CD4-positive, alpha-beta T cell treated with Interleukin-6 for 4 hours (primary cell): Measurements from ENCODE around the gene MIF4GD.
A peak's percentile ranks its signal among the peaks of the same experiment; 100 is the strongest.
"Not testable (repeated sequence)": the region's sequence is repeated elsewhere in the genome, so short reads cannot be mapped to it uniquely, and the experiment has no call there.

Experiments
- DNase-seq: peaks from one replicate; pipeline ENCODE4 v3.0.0-alpha.2; 2020; ENCODE audit warnings: mixed read lengths

MIF4GD gene

GRCh38 chr17:75288359-75288758, 17.3 kb upstream of the MIF4GD start:
- no peak for DNase-seq

- DNase-seq, result no peak
Observed at GRCh38 chr17:75287221-75287620, 16.2 kb upstream of the MIF4GD start.

DNA sequence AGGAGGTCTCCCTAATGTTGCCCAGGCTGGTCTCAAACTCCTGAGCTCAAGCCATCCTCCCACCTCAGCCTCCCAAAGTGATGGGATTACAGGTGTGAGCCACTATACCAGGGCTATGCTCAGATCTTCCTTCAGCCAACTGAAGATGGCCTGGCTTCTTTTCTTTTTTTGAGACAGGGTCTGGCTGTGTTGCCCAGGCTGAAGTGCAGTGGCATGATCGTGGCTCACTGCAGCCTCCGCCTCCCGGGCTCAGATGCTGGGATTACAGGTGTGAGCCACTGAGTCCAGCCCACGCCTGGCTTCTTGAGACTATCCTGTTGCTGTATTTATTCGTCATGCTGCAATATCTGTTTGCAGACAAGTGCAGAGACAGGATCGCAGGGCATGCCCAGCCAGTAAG, 14.1 kb upstream of the MIF4GD start:
- no peak for DNase-seq

- not testable (repeated sequence) for DNase-seq
Observed at GRCh38 chr17:75280189-75280588, 9.2 kb upstream of the MIF4GD start.

DNA sequence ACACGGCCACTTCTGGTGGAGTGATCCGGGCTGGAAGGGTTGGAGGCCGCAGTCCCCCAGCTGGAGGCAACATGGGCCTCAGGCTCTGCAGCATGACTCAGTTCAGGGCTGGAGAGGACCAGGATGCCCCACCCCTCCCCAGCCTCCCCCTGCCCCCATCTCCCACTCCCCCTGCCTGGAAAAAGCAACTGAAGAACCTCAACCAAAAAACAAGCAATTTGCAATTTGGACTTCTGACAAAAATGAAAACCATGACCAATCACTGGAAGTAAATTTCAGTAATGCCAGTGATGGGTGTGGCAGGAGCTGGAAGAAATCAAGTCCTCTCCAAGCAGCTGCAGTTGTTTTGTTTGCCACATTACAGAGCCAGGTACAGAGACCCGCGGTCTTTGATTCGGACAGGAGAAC, 6.6 kb upstream of the MIF4GD start:
- no peak for DNase-seq

GRCh38 chr17:75273977-75274708, 3.1 kb upstream of the MIF4GD start:
- DNase-seq, result no peak

DNA sequence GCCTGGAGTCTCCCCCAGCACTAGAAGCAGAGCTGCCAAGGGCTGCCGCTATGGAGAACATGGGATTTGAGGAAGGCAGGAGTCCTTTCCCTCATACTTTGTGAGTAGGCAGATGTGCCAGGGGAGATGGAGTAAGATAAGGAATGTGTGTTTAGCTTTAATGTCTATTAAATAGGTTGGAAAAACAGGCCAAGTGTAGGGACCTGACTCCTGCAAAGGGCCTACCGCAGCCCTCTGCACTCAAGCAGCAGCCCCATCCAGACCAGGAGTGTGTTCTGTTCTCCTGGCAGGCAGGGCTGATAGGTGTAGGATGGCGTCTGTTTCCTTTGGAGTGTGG, 1.8 kb upstream of the MIF4GD start:
- DNase-seq, result no peak

DNA sequence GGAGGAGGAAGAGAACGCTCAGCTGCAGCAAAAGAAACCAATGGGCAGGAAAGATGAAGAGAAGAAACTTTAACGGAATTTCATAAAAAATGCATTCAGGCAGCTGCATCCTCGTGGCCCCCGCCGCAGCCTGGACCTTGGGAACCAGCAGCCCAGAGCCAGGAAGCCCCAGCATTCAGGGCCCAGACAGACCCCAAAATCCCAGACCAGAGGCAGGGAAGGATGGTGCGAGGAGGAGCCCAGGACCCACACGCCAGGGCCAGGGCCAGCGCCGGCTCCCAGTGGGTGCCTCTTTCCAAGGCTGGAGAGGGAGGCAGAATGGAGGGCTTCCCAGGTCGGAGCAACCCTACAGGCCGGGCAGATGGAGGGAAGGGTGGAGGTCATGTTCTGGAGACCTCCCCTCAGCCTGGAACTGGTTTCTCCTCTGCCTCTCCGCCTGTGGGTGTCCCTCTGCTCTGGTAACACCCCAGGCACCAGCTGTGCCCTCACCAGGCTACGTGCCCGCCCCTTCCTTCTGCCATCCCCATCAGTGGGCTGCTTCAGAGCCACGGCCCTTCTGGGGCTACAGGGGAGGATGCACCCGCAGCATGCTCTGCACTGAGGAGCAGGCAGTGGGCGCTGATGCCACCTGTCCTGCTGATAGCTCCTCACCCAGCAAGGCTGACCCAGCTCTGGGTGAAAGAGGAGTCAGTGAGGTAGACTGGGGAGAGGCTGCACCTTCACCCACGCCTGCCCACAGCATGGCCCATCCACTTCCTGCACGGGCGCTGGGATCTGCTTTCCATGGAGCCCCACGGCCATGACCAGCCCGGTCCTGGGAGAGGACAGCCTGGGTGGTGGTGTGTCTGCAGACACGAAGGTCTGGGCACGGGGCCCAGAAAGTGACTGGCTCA, 1.2 kb upstream of the MIF4GD start:
- no peak for DNase-seq

- peak; percentile 90 for DNase-seq
Observed at GRCh38 chr17:75271233-75271954, 363 bp upstream of the MIF4GD start.

GRCh38 chr17:75270218-75270965, 639 bp downstream of the MIF4GD start:
- peak; percentile 56 for DNase-seq

- DNase-seq, result no peak
Observed at GRCh38 chr17:75269844-75270217, 1.2 kb downstream of the MIF4GD start.

- DNase-seq, result no peak
Observed at GRCh38 chr17:75267411-75268232, 3.4 kb downstream of the MIF4GD start.

DNA sequence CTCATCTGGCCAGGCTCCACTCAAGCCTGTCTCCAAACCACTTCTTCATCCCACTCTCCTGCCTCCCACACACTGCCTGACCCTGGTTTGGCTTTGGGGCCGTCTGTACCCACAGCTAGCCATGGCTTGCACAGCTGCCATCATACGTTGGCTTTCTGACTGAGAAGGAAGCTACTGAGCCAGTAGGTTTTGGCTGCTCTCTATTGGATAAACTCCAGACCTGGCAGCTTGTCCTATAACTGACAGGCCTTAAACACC, 3.9 kb downstream of the MIF4GD start:
- no peak for DNase-seq

- DNase-seq, result no peak
Observed at GRCh38 chr17:75266316-75267152, 4.5 kb downstream of the MIF4GD start.

- no peak for DNase-seq
Observed at GRCh38 chr17:75265614-75266315, 5.3 kb downstream of the MIF4GD start.

- no peak for DNase-seq
Observed at GRCh38 chr17:75263055-75263454, 8.0 kb downstream of the MIF4GD start.

DNA sequence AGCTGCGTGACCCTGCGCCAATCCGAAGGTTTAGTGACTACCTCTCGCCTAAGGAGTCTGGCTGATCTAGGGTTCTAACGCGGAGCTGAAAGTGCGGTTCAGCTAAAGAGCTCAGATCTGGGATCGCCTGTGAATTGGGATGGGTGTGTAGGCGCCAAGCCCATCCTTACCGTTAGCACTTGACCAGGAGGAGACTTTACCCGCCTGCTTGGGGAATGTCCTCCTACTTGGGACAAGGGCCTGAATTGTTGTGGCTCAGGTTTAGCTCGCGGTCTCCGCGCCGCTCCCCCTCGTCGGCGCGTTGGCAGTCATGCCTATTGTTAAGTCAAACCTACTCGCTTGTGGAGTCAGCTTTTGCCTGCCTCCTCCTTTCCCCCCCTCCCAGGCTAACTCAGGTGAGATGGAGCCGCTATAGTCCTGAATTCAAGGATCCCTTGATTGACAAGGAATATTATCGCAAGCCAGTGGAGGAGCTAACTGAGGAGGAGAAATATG, 8.9 kb downstream of the MIF4GD start:
- no peak for DNase-seq

- peak; percentile 97 for DNase-seq
Observed at GRCh38 chr17:75261336-75262111, 9.5 kb downstream of the MIF4GD start, which contains the start of the genes GGA3 and MRPS7. Gene GGA3 (minus strand): TSS chr17:75261606. CDS start chr17:75261587, 19 bp downstream. Gene MRPS7 (plus strand): TSS chr17:75261879. CDS start chr17:75261901, 22 bp downstream.

- no peak for DNase-seq
Observed at GRCh38 chr17:75260641-75261335, 10.2 kb downstream of the MIF4GD start.
